ENCODE data around the gene NT5DC4.

Gene NT5DC4

GRCh38 chr2:112783187-112783714 is 62.4 kb downstream of the NT5DC4 start:
- no peak for TF ChIP-seq CTCF (IDR thresholded peaks at IDR 0.05; ENCODE audit: insufficient read depth, low read depth, low read length, missing control alignments)
- peak; percentile 27 for DNase-seq (ENCODE audit: low read depth)
- H3K4me3 ChIP-seq (ENCODE audit: low read length), result peak overlapping the region; percentile 80

- H3K4me3 ChIP-seq (ENCODE audit: low read length), result peak within 1 kb of the TSS; percentile 80
- peak; percentile 95 for DNase-seq (ENCODE audit: low read depth)
- no peak for TF ChIP-seq CTCF (IDR thresholded peaks at IDR 0.05; ENCODE audit: insufficient read depth, low read depth, low read length, missing control alignments)
Measured at GRCh38 chr2:112784199-112785189, 63.7 kb downstream of the NT5DC4 start, which contains the start of gene IL1A. Gene IL1A (minus strand): TSS chr2:112784493. CDS start chr2:112783770, 723 bp downstream.

- peak; percentile 84 for DNase-seq (ENCODE audit: low read depth)
- no peak for TF ChIP-seq CTCF (IDR thresholded peaks at IDR 0.05; ENCODE audit: insufficient read depth, low read depth, low read length, missing control alignments)
- no peak overlapping the region for H3K4me3 ChIP-seq (ENCODE audit: low read length)
Measured at GRCh38 chr2:112787294-112787693, 66.5 kb downstream of the NT5DC4 start.

DNA sequence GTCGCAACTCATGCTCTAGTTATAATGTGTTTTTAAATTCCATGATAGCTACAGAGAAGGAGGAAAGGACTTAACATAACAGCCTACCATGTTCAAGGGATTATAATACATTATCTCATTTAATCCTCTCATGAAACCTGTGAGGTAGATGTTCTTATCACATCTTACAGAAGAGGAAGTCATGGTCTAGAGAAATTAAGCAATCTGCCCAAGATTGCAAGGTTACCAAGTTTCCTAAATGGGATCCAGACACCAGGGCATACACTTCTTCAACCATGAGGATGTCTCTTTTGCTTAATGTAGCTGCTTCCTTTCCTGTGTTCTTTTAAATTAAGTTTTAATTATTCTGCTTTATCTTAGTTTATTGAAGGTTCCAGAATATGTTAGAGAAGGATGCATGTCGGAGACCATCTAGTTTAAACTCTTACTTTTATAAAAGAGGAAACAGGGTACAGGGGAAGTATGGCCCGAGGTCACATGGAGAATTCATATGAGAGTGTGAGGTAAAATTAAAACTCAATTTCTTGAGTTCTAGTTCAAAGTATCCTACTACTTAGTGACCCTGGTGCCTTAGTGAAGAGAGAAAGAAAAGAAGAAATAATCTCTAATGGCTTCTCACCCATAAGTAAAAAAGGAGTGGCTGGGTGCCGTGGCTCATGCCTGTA is 67.0 kb downstream of the NT5DC4 start:
- TF ChIP-seq CTCF (IDR thresholded peaks at IDR 0.05; ENCODE audit: insufficient read depth, low read depth, low read length, missing control alignments), result no peak
- no peak overlapping the region for H3K4me3 ChIP-seq (ENCODE audit: low read length)
- no peak for DNase-seq (ENCODE audit: low read depth)

DNA sequence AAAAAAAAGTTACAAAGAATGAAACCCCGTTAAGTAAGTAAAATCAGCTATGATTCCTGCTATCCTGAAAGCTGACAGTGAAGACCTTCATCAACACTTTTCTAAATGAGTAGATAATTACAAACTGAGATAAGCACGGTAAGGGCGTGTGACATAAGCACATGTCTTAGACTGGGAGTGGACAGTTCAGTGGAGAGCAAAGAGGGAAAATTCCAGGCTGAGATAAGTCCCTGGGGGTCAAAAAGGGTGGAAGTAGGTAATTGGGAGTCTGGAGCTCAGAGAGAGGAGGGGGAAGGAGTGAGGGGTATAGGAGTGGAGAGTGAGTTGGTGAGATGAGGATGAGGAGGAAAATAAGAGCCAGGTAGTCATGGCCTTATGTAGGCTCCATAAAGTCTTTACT is 67.8 kb downstream of the NT5DC4 start:
- no peak for DNase-seq (ENCODE audit: low read depth)
- no peak overlapping the region for H3K4me3 ChIP-seq (ENCODE audit: low read length)
- TF ChIP-seq CTCF (IDR thresholded peaks at IDR 0.05; ENCODE audit: insufficient read depth, low read depth, low read length, missing control alignments), result no peak
